ENCODE results near the gene CFAP92.

DNA sequence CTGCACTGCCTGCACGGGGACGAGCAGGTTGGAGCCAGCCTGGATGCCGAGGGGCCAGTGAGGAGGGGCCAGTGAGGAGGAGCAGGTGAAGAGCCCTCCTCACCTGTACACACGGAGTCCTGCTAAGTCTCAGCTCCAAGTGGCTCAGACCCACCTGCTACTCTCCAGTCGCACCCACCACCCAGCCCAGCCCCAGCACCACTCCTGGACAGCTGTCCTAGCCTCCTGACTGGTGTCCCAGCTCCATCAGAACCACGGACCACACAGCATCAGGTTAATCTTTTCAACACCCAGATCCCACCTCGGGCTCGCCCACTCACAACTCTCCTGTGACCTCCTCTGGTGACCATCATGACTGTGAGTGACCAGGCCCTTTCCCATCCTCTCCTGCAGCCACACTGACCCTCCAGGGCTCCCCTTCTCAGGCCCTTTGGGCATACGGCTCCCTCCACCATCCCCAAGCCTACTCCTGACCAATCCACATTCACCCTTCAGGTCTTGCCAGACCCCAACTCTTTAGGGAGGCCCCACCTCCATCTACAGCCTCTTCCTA lies 21.0 kb upstream of the CFAP92 start:
- TF ChIP-seq, protein P1, sequence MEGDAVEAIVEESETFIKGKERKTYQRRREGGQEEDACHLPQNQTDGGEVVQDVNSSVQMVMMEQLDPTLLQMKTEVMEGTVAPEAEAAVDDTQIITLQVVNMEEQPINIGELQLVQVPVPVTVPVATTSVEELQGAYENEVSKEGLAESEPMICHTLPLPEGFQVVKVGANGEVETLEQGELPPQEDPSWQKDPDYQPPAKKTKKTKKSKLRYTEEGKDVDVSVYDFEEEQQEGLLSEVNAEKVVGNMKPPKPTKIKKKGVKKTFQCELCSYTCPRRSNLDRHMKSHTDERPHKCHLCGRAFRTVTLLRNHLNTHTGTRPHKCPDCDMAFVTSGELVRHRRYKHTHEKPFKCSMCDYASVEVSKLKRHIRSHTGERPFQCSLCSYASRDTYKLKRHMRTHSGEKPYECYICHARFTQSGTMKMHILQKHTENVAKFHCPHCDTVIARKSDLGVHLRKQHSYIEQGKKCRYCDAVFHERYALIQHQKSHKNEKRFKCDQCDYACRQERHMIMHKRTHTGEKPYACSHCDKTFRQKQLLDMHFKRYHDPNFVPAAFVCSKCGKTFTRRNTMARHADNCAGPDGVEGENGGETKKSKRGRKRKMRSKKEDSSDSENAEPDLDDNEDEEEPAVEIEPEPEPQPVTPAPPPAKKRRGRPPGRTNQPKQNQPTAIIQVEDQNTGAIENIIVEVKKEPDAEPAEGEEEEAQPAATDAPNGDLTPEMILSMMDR (IDR thresholded peaks at IDR 0.05; ENCODE audit: low read length) = no peak
- no peak for TF ChIP-seq EZH2phosphoT487 (IDR thresholded peaks at IDR 0.05; ENCODE audit: low read length)
- TF ChIP-seq EZH2 (optimal IDR thresholded peaks at IDR 0.05; ENCODE audit: low read depth, low read length) = no peak

All from MM.1S (cell line).